Epithelial cell of proximal tubule (primary cell): ENCODE data around the gene ERMARD. TPM values are rescaled to one million over a fixed set of nuclear protein-coding genes. Genes with fewer than 3 reads are reported as not detected.

Experiments used
- DNase-seq: peaks from one replicate; pipeline ENCODE4 v3.0.0-alpha.2; 2011; ENCODE audit warnings: low read depth
- H3K4me3 ChIP-seq: 2 replicates; pipeline ENCODE4 v1.5.1; 2011; ENCODE audit warnings: low read depth, mild to moderate bottlenecking, low read length
- CTCF ChIP-seq: conservative IDR thresholded peaks from 2 replicates; pipeline ENCODE4 v1.5.1; 2012; ENCODE audit warnings: low read depth, mild to moderate bottlenecking, low read length
- total RNA-seq: library from RNA; depleted of rRNA; stranded (reverse); fragments of >200 nt; gene quantifications from 2 replicates; pipeline ENCODE4 v1.2.3, GENCODE V29; 2015

Gene ERMARD
- total RNA-seq, 1 donor from 2014 or later = 9.1 TPM

- no peak for DNase-seq
- TF ChIP-seq CTCF = no peak
- H3K4me3 ChIP-seq = no peak overlapping the region
These were observed 60.3 kb downstream of the ERMARD start for GRCh38 chr6:169811521-169812256.

GRCh38 chr6:169812257-169812644, 60.8 kb downstream of the ERMARD start:
- no peak for TF ChIP-seq CTCF
- no peak overlapping the region for H3K4me3 ChIP-seq
- DNase-seq = no peak

GRCh38 chr6:169813969-169814368, 62.5 kb downstream of the ERMARD start:
- no peak for TF ChIP-seq CTCF
- DNase-seq = no peak
- H3K4me3 ChIP-seq = no peak overlapping the region

- DNase-seq = no peak
- TF ChIP-seq CTCF = no peak
- H3K4me3 ChIP-seq = no peak overlapping the region
These were observed 64.6 kb downstream of the ERMARD start for GRCh38 chr6:169816054-169816453.

- no peak for TF ChIP-seq CTCF
- H3K4me3 ChIP-seq = no peak overlapping the region
- no peak for DNase-seq
These were observed 65.6 kb downstream of the ERMARD start for GRCh38 chr6:169816975-169817374.

- DNase-seq = no peak
- H3K4me3 ChIP-seq = no peak overlapping the region
- TF ChIP-seq CTCF = no peak
These were observed 68.9 kb downstream of the ERMARD start for GRCh38 chr6:169820358-169820757.

GRCh38 chr6:169824021-169824420, 72.6 kb downstream of the ERMARD start:
- TF ChIP-seq CTCF = no peak
- no peak for DNase-seq
- H3K4me3 ChIP-seq = no peak overlapping the region
